ENCODE measurements around the gene ANGPTL2. TPM values are rescaled to one million over a fixed set of nuclear protein-coding genes. Genes with fewer than 3 reads are reported as not detected.

Gene ANGPTL2
- total RNA-seq, 1 experiment from 2014 or later = 5.1 TPM

GRCh38 chr9:127131871-127132270 lies 9.4 kb upstream of the ANGPTL2 start:
- Mint-ChIP-seq H3K4me3 (no peak overlapping the region), H3K36me3 (ENCODE audit: insufficient read depth in 1 of 3, low read depth in 3 of 3) (no peaks in the 10 kb centered on the region), H3K27ac (no peak overlapping the region), H3K9me3 (no peaks in the 10 kb centered on the region), H3K4me1 (peaks cover 36 to 51% of the 10 kb centered on the region in 2 experiments), H3K27me3 (ENCODE audit: low read depth) (no peaks in the 10 kb centered on the region; the same call in 1 of the 2 replicates)
- peak; percentile 19 for DNase-seq
- Histone ChIP-seq H3K56ac (ENCODE audit: insufficient read length, low read depth, low read length) (no peak overlapping the region), H3K79me2 (ENCODE audit: insufficient read depth, low read length) (no peaks in the 10 kb centered on the region), H2BK20ac (ENCODE audit: low read depth, low read length, poor library complexity, severe bottlenecking) (no peak overlapping the region), H3K79me1 (ENCODE audit: insufficient read depth, low read depth, low read length, poor library complexity, severe bottlenecking) (no peaks in the 10 kb centered on the region), H2BK15ac (ENCODE audit: low read depth, low read length) (no peak overlapping the region), H3K9ac (ENCODE audit: extremely low read depth, insufficient read length, low read length) (no peak overlapping the region), H3K4me1 (ENCODE audit: insufficient read depth, low read length) (peaks cover 2% of the 10 kb centered on the region; the same call in 1 of the 2 replicates), H3K18ac (ENCODE audit: insufficient read length, low read depth, low read length) (no peak overlapping the region), H3T11ph (ENCODE audit: low read length) (no peak overlapping the region), H4K91ac (ENCODE audit: insufficient read length, low read depth, low read length) (no peak overlapping the region), H3K27ac (ENCODE audit: insufficient read length, low read depth, low read length) (no peak overlapping the region), H2BK12ac (ENCODE audit: insufficient read length, low read depth, low read length) (no peak overlapping the region), H2AFZ (ENCODE audit: low read length) (no peak overlapping the region), H3K9me3 (ENCODE audit: control insufficient read depth, low read depth, low read length) (no peaks in the 10 kb centered on the region), H4K20me1 (ENCODE audit: control insufficient read depth, insufficient read depth, insufficient read length) (no peaks in the 10 kb centered on the region), H2AK5ac (ENCODE audit: insufficient read length, low read length) (no peak overlapping the region), H4K8ac (replicated peaks; ENCODE audit: insufficient read length, low read depth, low read length) (no peak overlapping the region), H2BK120ac (ENCODE audit: low read depth, low read length, poor library complexity, severe bottlenecking) (no peak overlapping the region), H3K14ac (ENCODE audit: insufficient read depth, low read length) (no peak overlapping the region), H3K23ac (ENCODE audit: insufficient read length, low read depth, low read length) (no peak overlapping the region), H3K4me2 (ENCODE audit: insufficient read depth, insufficient read length, low read length) (no peak overlapping the region), H2BK5ac (ENCODE audit: insufficient read length, low read length) (no peak overlapping the region), H3K27me3 (ENCODE audit: insufficient read depth, low read length) (no peaks in the 10 kb centered on the region), H3K4ac (ENCODE audit: low read depth, low read length) (no peak overlapping the region), H3K23me2 (ENCODE audit: insufficient read length, low read depth, low read length, poor library complexity, severe bottlenecking) (no peaks in the 10 kb centered on the region), H4K5ac (ENCODE audit: insufficient read length, low read depth, low read length) (no peak overlapping the region)
- TF ChIP-seq CTCF (conservative IDR thresholded peaks at IDR 0.05) = no peak
- no CpG with 5 or more reads among the region's 6 CpGs for WGBS (ENCODE audit: extremely low coverage, insufficient read length, low lambda C conversion rate)
